Smooth muscle cell (in vitro differentiated cells): Measurements from ENCODE around the gene FAM118A. TPM values are rescaled to one million over a fixed set of nuclear protein-coding genes. Genes with fewer than 3 reads are reported as not detected.

Experiments
- DNase-seq: peaks from one replicate; lab custom pipeline; 2025; ENCODE audit not compliant: unreplicated experiment; lab: John Stamatoyannopoulos, UW
- H2AFZ ChIP-seq: fragments of 200-600 bp; sonication (generic); 2 replicates; pipeline ENCODE4 v1.6.0; 2016; ENCODE audit warnings: antibody characterized with exemption, low read depth, mild to moderate bottlenecking
- H3F3A ChIP-seq: fragments of 200-600 bp; sonication (generic); 2 replicates; pipeline ENCODE4 v1.6.0; 2017; ENCODE audit warnings: antibody characterized with exemption, low read depth
- H3K27ac ChIP-seq: fragments of 200-600 bp; sonication (generic); 2 replicates; pipeline ENCODE4 v1.5.1; 2016; ENCODE audit warnings: low read depth, mild to moderate bottlenecking
- H3K27me3 ChIP-seq: fragments of 200-600 bp; sonication (generic); 2 replicates; pipeline ENCODE4 v1.6.1; 2016; ENCODE audit warnings: low read depth, mild to moderate bottlenecking
- H3K36me3 ChIP-seq: fragments of 200-600 bp; sonication (generic); 2 replicates; pipeline ENCODE4 v1.5.1; 2016; ENCODE audit warnings: low read depth
- H3K4me1 ChIP-seq: fragments of 200-600 bp; sonication (generic); 2 replicates; pipeline ENCODE4 v1.5.1; 2016; ENCODE audit warnings: low read depth
- H3K4me2 ChIP-seq: fragments of 200-600 bp; sonication (generic); 2 replicates; pipeline ENCODE4 v1.6.0; 2016; ENCODE audit warnings: mild to moderate bottlenecking
- H3K4me3 ChIP-seq: fragments of 200-600 bp; sonication (generic); 2 replicates; pipeline ENCODE4 v1.5.1; 2016; ENCODE audit warnings: mild to moderate bottlenecking
- H3K79me2 ChIP-seq: fragments of 200-600 bp; sonication (generic); 2 replicates; pipeline ENCODE4 v1.6.0; 2016; ENCODE audit warnings: low read depth, mild to moderate bottlenecking
- H3K9ac ChIP-seq: fragments of 200-600 bp; sonication (generic); 2 replicates; pipeline ENCODE4 v1.6.0; 2016; ENCODE audit warnings: low read depth
- H3K9me3 ChIP-seq: fragments of 200-600 bp; sonication (generic); replicated peaks from 2 replicates; pipeline ENCODE4 v1.5.1; 2016; ENCODE audit warnings: low read depth
- H4K20me1 ChIP-seq: fragments of 200-600 bp; sonication (generic); 2 replicates; pipeline ENCODE4 v1.6.0; 2016; ENCODE audit warnings: low read depth
- CTCF ChIP-seq: fragments of 200-600 bp; sonication (generic); IDR thresholded peaks from 2 replicates; pipeline ENCODE4 v1.5.1; 2017; ENCODE audit warnings: borderline replicate concordance, mild to moderate bottlenecking, antibody characterized with exemption; ENCODE audit not compliant: insufficient read depth, poor library complexity, severe bottlenecking
- WGBS: methylation state at CpG from one replicate; pipeline ENCODE4 v1.1.7; 2016; ENCODE audit warnings: low lambda C conversion rate; 5-methylcytosine and 5-hydroxymethylcytosine counted together
- polyA plus RNA-seq: library from polyadenylated mRNA; unstranded; fragments of >200 nt; fragmentation: Nextera tagmentation; extraction: Ambion mirVana; gene quantifications from 2 replicates; pipeline ENCODE4 v1.2.1, GENCODE V29; 2016
- total RNA-seq: library from RNA; depleted of rRNA; stranded (reverse); fragments of >200 nt; gene quantifications from 2 replicates; pipeline ENCODE4 v1.2.3, GENCODE V29; 2014

FAM118A gene
- total and polyA plus RNA-seq, 2 experiments from 2014 or later = 36.6 to 60.3 TPM

- no peak overlapping the region for H3K4me3 ChIP-seq
- H3K9ac ChIP-seq = no peak overlapping the region
- H3K4me1 ChIP-seq = no peaks in the 10 kb centered on the region
- H3F3A ChIP-seq = no peaks in the 10 kb centered on the region
- no peak overlapping the region for H2AFZ ChIP-seq
- no peaks in the 10 kb centered on the region for H3K27me3 ChIP-seq
- no peak for TF ChIP-seq CTCF
- DNase-seq = no peak
- H3K27ac ChIP-seq = no peak overlapping the region
- no peak overlapping the region for H3K4me2 ChIP-seq
- 87% methylated on average over 7 of the region's 7 CpGs for WGBS
- H4K20me1 ChIP-seq = no peaks in the 10 kb centered on the region
- H3K79me2 ChIP-seq = no peaks in the 10 kb centered on the region
- no peaks in the 10 kb centered on the region for H3K36me3 ChIP-seq
- H3K9me3 ChIP-seq = no peaks in the 10 kb centered on the region
Observed at GRCh38 chr22:45303181-45303580, 6.6 kb upstream of the FAM118A start.

- Histone ChIP-seq H3K4me3 (no peak overlapping the region), H3K27me3 (no peaks in the 10 kb centered on the region), H3K9ac (no peak overlapping the region), H3K36me3 (no peaks in the 10 kb centered on the region), H3K79me2 (peaks cover 2% of the 10 kb centered on the region), H3F3A (no peaks in the 10 kb centered on the region), H4K20me1 (no peaks in the 10 kb centered on the region), H3K9me3 (no peaks in the 10 kb centered on the region), H2AFZ (no peak overlapping the region), H3K4me2 (no peak overlapping the region), H3K4me1 (no peaks in the 10 kb centered on the region), H3K27ac (no peak overlapping the region)
- TF ChIP-seq CTCF = no peak
- DNase-seq = no peak
- 55% methylated on average over 4 of the region's 6 CpGs for WGBS
Observed at GRCh38 chr22:45304971-45305370, 4.8 kb upstream of the FAM118A start.

GRCh38 chr22:45305456-45306075 is 4.2 kb upstream of the FAM118A start:
- no peak for DNase-seq
- peaks cover under 1% of the 10 kb centered on the region for H4K20me1 ChIP-seq
- H3K27ac ChIP-seq = no peak overlapping the region
- H2AFZ ChIP-seq = no peak overlapping the region
- H3K79me2 ChIP-seq = peaks cover 8% of the 10 kb centered on the region
- no peaks in the 10 kb centered on the region for H3K9me3 ChIP-seq
- H3F3A ChIP-seq = no peaks in the 10 kb centered on the region
- H3K36me3 ChIP-seq = no peaks in the 10 kb centered on the region
- no peak overlapping the region for H3K4me2 ChIP-seq
- no peaks in the 10 kb centered on the region for H3K27me3 ChIP-seq
- 86% methylated on average over 6 of the region's 6 CpGs for WGBS
- peaks cover 2% of the 10 kb centered on the region for H3K4me1 ChIP-seq
- H3K4me3 ChIP-seq = no peak overlapping the region
- no peak overlapping the region for H3K9ac ChIP-seq
- no peak for TF ChIP-seq CTCF

GRCh38 chr22:45306139-45306538 is 3.6 kb upstream of the FAM118A start:
- no peaks in the 10 kb centered on the region for H3K9me3 ChIP-seq
- H3K4me3 ChIP-seq = no peak overlapping the region
- no peak for DNase-seq
- peaks cover 8% of the 10 kb centered on the region for H3K4me1 ChIP-seq
- WGBS = 95% methylated on average over 9 of the region's 9 CpGs
- H2AFZ ChIP-seq = no peak overlapping the region
- peaks cover 6% of the 10 kb centered on the region for H4K20me1 ChIP-seq
- no peak overlapping the region for H3K9ac ChIP-seq
- no peak overlapping the region for H3K27ac ChIP-seq
- H3K4me2 ChIP-seq = no peak overlapping the region
- H3K36me3 ChIP-seq = no peaks in the 10 kb centered on the region
- no peaks in the 10 kb centered on the region for H3F3A ChIP-seq
- peaks cover 14% of the 10 kb centered on the region for H3K79me2 ChIP-seq
- no peaks in the 10 kb centered on the region for H3K27me3 ChIP-seq
- no peak for TF ChIP-seq CTCF
